Measurements from ENCODE around the gene AP5Z1. TPM values are rescaled to one million over a fixed set of nuclear protein-coding genes. Genes with fewer than 3 reads are reported as not detected.
A peak's percentile ranks its signal among the peaks of the same experiment; 100 is the strongest.

Gene AP5Z1
- 14.7 TPM for total RNA-seq

- FAIRE-seq (no peak), DNase-seq (ENCODE audit: low spot score in 2 of 2) (peak; percentile 99)
Measured at GRCh38 chr7:4775250-4775847, at the start of gene AP5Z1. Gene AP5Z1 (plus strand): TSS chr7:4775623. CDS start chr7:4775716, 93 bp downstream.

GRCh38 chr7:4725850-4726450 lies 49.5 kb upstream of the AP5Z1 start:
- FAIRE-seq, result no peak

GRCh38 chr7:4726566-4726965 lies 48.9 kb upstream of the AP5Z1 start:
- FAIRE-seq (no peak), DNase-seq (ENCODE audit: low spot score in 2 of 2) (no peak)

More at GRCh38 chr7:4725850-4726450, 49.5 kb upstream of the AP5Z1 start:
- no peak for DNase-seq (ENCODE audit: low spot score in 2 of 2)

GRCh38 chr7:4727914-4728705 lies 47.3 kb upstream of the AP5Z1 start:
- FAIRE-seq (no peak), DNase-seq (ENCODE audit: low spot score in 2 of 2) (no peak)

GRCh38 chr7:4729266-4729665 lies 46.2 kb upstream of the AP5Z1 start:
- DNase-seq (ENCODE audit: low spot score in 2 of 2), result no peak
- FAIRE-seq, result no peak

GRCh38 chr7:4730276-4730675 lies 45.1 kb upstream of the AP5Z1 start:
- FAIRE-seq (no peak), DNase-seq (ENCODE audit: low spot score in 2 of 2) (no peak)

GRCh38 chr7:4730971-4731370 lies 44.5 kb upstream of the AP5Z1 start:
- FAIRE-seq (no peak), DNase-seq (ENCODE audit: low spot score in 2 of 2) (no peak)

- no peak for DNase-seq (ENCODE audit: low spot score in 2 of 2)
- FAIRE-seq, result no peak
Measured at GRCh38 chr7:4731803-4732202, 43.6 kb upstream of the AP5Z1 start.

GRCh38 chr7:4733936-4734528 lies 41.4 kb upstream of the AP5Z1 start:
- DNase-seq (ENCODE audit: low spot score in 2 of 2), result no peak
- no peak for FAIRE-seq

- FAIRE-seq (no peak), DNase-seq (ENCODE audit: low spot score in 2 of 2) (no peak)
Measured at GRCh38 chr7:4734587-4735345, 40.7 kb upstream of the AP5Z1 start.

- DNase-seq (ENCODE audit: low spot score in 2 of 2) (no peak), FAIRE-seq (no peak)
Measured at GRCh38 chr7:4737300-4737699, 38.1 kb upstream of the AP5Z1 start.

- FAIRE-seq (no peak), DNase-seq (ENCODE audit: low spot score in 2 of 2) (peak in 1 of 2 donors; percentile 59)
Measured at GRCh38 chr7:4738711-4739527, 36.5 kb upstream of the AP5Z1 start.

- FAIRE-seq, result no peak
- no peak for DNase-seq (ENCODE audit: low spot score in 2 of 2)
Measured at GRCh38 chr7:4739528-4739992, 35.9 kb upstream of the AP5Z1 start.

GRCh38 chr7:4740796-4741195 lies 34.6 kb upstream of the AP5Z1 start:
- no peak for FAIRE-seq
- no peak for DNase-seq (ENCODE audit: low spot score in 2 of 2)

GRCh38 chr7:4742051-4742573 lies 33.3 kb upstream of the AP5Z1 start:
- FAIRE-seq (no peak), DNase-seq (ENCODE audit: low spot score in 2 of 2) (no peak)

- DNase-seq (ENCODE audit: low spot score in 2 of 2) (no peak), FAIRE-seq (no peak)
Measured at GRCh38 chr7:4742852-4743251, 32.6 kb upstream of the AP5Z1 start.

- peak; percentile 80 to 90 for DNase-seq (ENCODE audit: low spot score in 2 of 2)
- no peak for FAIRE-seq
Measured at GRCh38 chr7:4744391-4745264, 30.8 kb upstream of the AP5Z1 start.

GRCh38 chr7:4745265-4745919 lies 30.0 kb upstream of the AP5Z1 start:
- DNase-seq (ENCODE audit: low spot score in 2 of 2), result no peak
- FAIRE-seq, result no peak
